Astrocyte (in vitro differentiated cells and primary cell): ENCODE data around the gene DCANP1. TPM values are rescaled to one million over a fixed set of nuclear protein-coding genes. Genes with fewer than 3 reads are reported as not detected.

ENCODE experiments used
- DNase-seq: peaks from one replicate; pipeline ENCODE4 v3.0.0-alpha.2; 2010; ENCODE audit warnings: low read depth
- FAIRE-seq: peaks from 2 replicates; lab custom pipeline; 2011; peaks lifted over from hg19 to GRCh38; lab: Jason Lieb, UNC
- H2AFZ ChIP-seq: 2 replicates; pipeline ENCODE4 v1.6.0; 2012; ENCODE audit warnings: low read depth, low read length, inconsistent platforms
- H3K27ac ChIP-seq: 2 replicates; pipeline ENCODE4 v1.5.1; 2011; ENCODE audit warnings: low read depth, low read length, inconsistent platforms
- H3K27me3 ChIP-seq: 2 replicates; pipeline ENCODE4 v1.6.0; 2011; ENCODE audit warnings: low read length, inconsistent platforms; ENCODE audit not compliant: insufficient read depth
- H3K36me3 ChIP-seq: 2 replicates; pipeline ENCODE4 v1.5.1; 2011; ENCODE audit warnings: low read length, inconsistent platforms; ENCODE audit not compliant: insufficient read depth
- H3K4me1 ChIP-seq: 2 replicates; pipeline ENCODE4 v1.5.1; 2011; ENCODE audit warnings: low read length, inconsistent platforms; ENCODE audit not compliant: insufficient read depth
- H3K4me2 ChIP-seq: 2 replicates; pipeline ENCODE4 v1.6.0; 2012; ENCODE audit warnings: low read length, inconsistent platforms
- H3K4me3 ChIP-seq: 2 replicates; pipeline ENCODE4 v1.5.1; 2011; ENCODE audit warnings: low read depth, mild to moderate bottlenecking, low read length, inconsistent platforms; ENCODE audit not compliant: insufficient read depth
- H3K79me2 ChIP-seq: 2 replicates; pipeline ENCODE4 v1.6.0; 2012; ENCODE audit warnings: mild to moderate bottlenecking, low read length, inconsistent platforms; ENCODE audit not compliant: insufficient read depth
- H3K9ac ChIP-seq: 2 replicates; pipeline ENCODE4 v1.6.0; 2012; ENCODE audit warnings: mild to moderate bottlenecking, low read length, inconsistent platforms
- H3K9me3 ChIP-seq: 2 replicates; pipeline ENCODE4 v1.5.1; 2012; ENCODE audit warnings: low read depth, mild to moderate bottlenecking, low read length, inconsistent platforms; ENCODE audit not compliant: insufficient read depth
- H4K20me1 ChIP-seq: 2 replicates; pipeline ENCODE4 v1.6.0; 2012; ENCODE audit warnings: low read length, inconsistent platforms; ENCODE audit not compliant: insufficient read depth
- H3K27ac Mint-ChIP-seq: one replicate; pipeline ENCODE4 v1.8.0; 2021; ENCODE audit warnings: mild to moderate bottlenecking, mixed read lengths; ENCODE audit not compliant: unreplicated experiment
- H3K27me3 Mint-ChIP-seq: one replicate; pipeline ENCODE4 v1.8.0; 2021; ENCODE audit warnings: low read depth, mixed read lengths; ENCODE audit not compliant: unreplicated experiment
- H3K36me3 Mint-ChIP-seq: one replicate; pipeline ENCODE4 v1.8.0; 2021; ENCODE audit warnings: low read depth, mixed read lengths; ENCODE audit not compliant: unreplicated experiment
- H3K4me1 Mint-ChIP-seq: one replicate; pipeline ENCODE4 v1.8.0; 2021; ENCODE audit warnings: low read depth, mixed read lengths; ENCODE audit not compliant: unreplicated experiment
- H3K4me3 Mint-ChIP-seq: one replicate; pipeline ENCODE4 v1.8.0; 2021; ENCODE audit warnings: mild to moderate bottlenecking, moderate library complexity, mixed read lengths; ENCODE audit not compliant: unreplicated experiment
- H3K9me3 Mint-ChIP-seq: one replicate; pipeline ENCODE4 v1.8.0; 2021; ENCODE audit warnings: mild to moderate bottlenecking, mixed read lengths; ENCODE audit not compliant: unreplicated experiment
- CTCF ChIP-seq: IDR thresholded peaks from 2 replicates; pipeline ENCODE4 v1.5.1; 2011; ENCODE audit warnings: low read depth, mild to moderate bottlenecking, inconsistent platforms, low read length, moderate library complexity; ENCODE audit not compliant: insufficient read depth
- EZH2 ChIP-seq: IDR thresholded peaks from 2 replicates; pipeline ENCODE4 v1.6.1; 2012; ENCODE audit warnings: mild to moderate bottlenecking, low read length, inconsistent platforms; ENCODE audit not compliant: insufficient read depth
- total RNA-seq: library from RNA; stranded (reverse); gene quantifications from 2 replicates; pipeline ENCODE4 v1.2.1, GENCODE V29; 2021

DCANP1 gene
- total RNA-seq, 1 donor from 2014 or later, result not detected

- TF ChIP-seq EZH2 (no peak), CTCF (no peak)
- H3K9ac ChIP-seq, result no peak overlapping the region
- H3K9me3 Mint-ChIP-seq, result no peaks in the 10 kb centered on the region
- peaks cover 4% of the 10 kb centered on the region for H3K27me3 Mint-ChIP-seq
- H3K27me3 ChIP-seq, result no peaks in the 10 kb centered on the region
- H4K20me1 ChIP-seq, result no peaks in the 10 kb centered on the region
- H3K79me2 ChIP-seq, result no peaks in the 10 kb centered on the region
- no peak overlapping the region for H3K27ac Mint-ChIP-seq
- FAIRE-seq (no peak), DNase-seq (no peak)
- H3K9me3 ChIP-seq, result no peaks in the 10 kb centered on the region
- no peak overlapping the region for H3K4me3 Mint-ChIP-seq
- no peaks in the 10 kb centered on the region for H3K36me3 Mint-ChIP-seq
- peaks cover 31% of the 10 kb centered on the region for H3K4me1 ChIP-seq
- H2AFZ ChIP-seq, result no peak overlapping the region
- peaks cover 21% of the 10 kb centered on the region for H3K4me1 Mint-ChIP-seq
- no peaks in the 10 kb centered on the region for H3K36me3 ChIP-seq
- no peak overlapping the region for H3K4me2 ChIP-seq
- no peak overlapping the region for H3K27ac ChIP-seq
- H3K4me3 ChIP-seq, result no peak overlapping the region
Measured at GRCh38 chr5:135435467-135436330, 11.4 kb downstream of the DCANP1 start.

GRCh38 chr5:135434591-135435466 is 12.3 kb downstream of the DCANP1 start:
- H3K27me3 Mint-ChIP-seq, result peaks cover 4% of the 10 kb centered on the region
- peaks cover 31% of the 10 kb centered on the region for H3K4me1 ChIP-seq
- H3K79me2 ChIP-seq, result no peaks in the 10 kb centered on the region
- H3K4me1 Mint-ChIP-seq, result peaks cover 21% of the 10 kb centered on the region
- H3K9ac ChIP-seq, result no peak overlapping the region
- H3K9me3 ChIP-seq, result no peaks in the 10 kb centered on the region
- H3K9me3 Mint-ChIP-seq, result no peaks in the 10 kb centered on the region
- H3K4me2 ChIP-seq, result peak overlapping the region; percentile 9
- H3K27ac Mint-ChIP-seq, result no peak overlapping the region
- no peak overlapping the region for H3K4me3 ChIP-seq
- DNase-seq (no peak), FAIRE-seq (no peak)
- TF ChIP-seq EZH2 (no peak), CTCF (no peak)
- no peak overlapping the region for H3K27ac ChIP-seq
- no peak overlapping the region for H3K4me3 Mint-ChIP-seq
- H3K27me3 ChIP-seq, result no peaks in the 10 kb centered on the region
- H3K36me3 Mint-ChIP-seq, result no peaks in the 10 kb centered on the region
- H3K36me3 ChIP-seq, result no peaks in the 10 kb centered on the region
- no peaks in the 10 kb centered on the region for H4K20me1 ChIP-seq
- no peak overlapping the region for H2AFZ ChIP-seq
